Sigmoid colon (tissue), 7 donors: ENCODE results near the gene TAOK3. TPM values are rescaled to one million over a fixed set of nuclear protein-coding genes. Genes with fewer than 3 reads are reported as not detected.
A peak's percentile ranks its signal among the peaks of the same experiment; 100 is the strongest.
"Not testable (repeated sequence)": the region's sequence is repeated elsewhere in the genome, so short reads cannot be mapped to it uniquely, and the experiment has no call there.

Experiments used
- DNase-seq: peaks from one replicate; pipeline ENCODE4 v3.0.0-alpha.2; 2019
- H3K27ac ChIP-seq, 4 donors: fragments of 200-600 bp; sonication (generic); one replicate each; pipeline ENCODE4 v1.5.1; 2016 to 2019; ENCODE audit warnings: mild to moderate bottlenecking in 1 of 4
- H3K27me3 ChIP-seq, 3 donors: fragments of 200-600 bp; sonication (generic); one replicate each; pipeline ENCODE4 v1.5.1; 2019; ENCODE audit warnings: mild to moderate bottlenecking in 1 of 3
- H3K36me3 ChIP-seq, 4 donors: fragments of 200-600 bp; sonication (generic); one replicate each; pipeline ENCODE4 v1.5.1; 2016 to 2019
- H3K4me1 ChIP-seq, 4 donors: fragments of 200-600 bp; sonication (generic); one replicate each; pipeline ENCODE4 v1.5.1; 2017 to 2019
- H3K4me3 ChIP-seq, 4 donors: fragments of 200-600 bp; sonication (generic); one replicate each; pipeline ENCODE4 v1.5.1; 2017 to 2019; ENCODE audit warnings: mild to moderate bottlenecking in 2 of 4, moderate library complexity in 1 of 4
- H3K9me3 ChIP-seq, 4 donors: fragments of 200-600 bp in 3 of 4; sonication (generic) in 3 of 4; one replicate each; pipeline versions ENCODE4 v1.5.1 to v1.6.1; 2013 to 2019
- CTCF ChIP-seq, 4 experiments: fragments of 450-650 bp in 3 of 4; fragments of 200-600 bp in 1 of 4; IDR thresholded peaks; one replicate each; pipeline ENCODE4 v1.5.1; 2016 to 2019; ENCODE audit warnings: antibody characterized with exemption in 4 of 4, mild to moderate bottlenecking in 3 of 4, moderate library complexity in 2 of 4
- EP300 ChIP-seq, 4 donors: sonication (generic); formaldehyde crosslinking; IDR thresholded peaks; one replicate each; pipeline ENCODE4 v1.6.1; 2017; ENCODE audit warnings: antibody characterized with exemption in 4 of 4
- POLR2A ChIP-seq, 2 donors: fragments of 450-650 bp; IDR thresholded peaks; one replicate each; pipeline ENCODE4 v1.6.1; 2016; ENCODE audit warnings: antibody characterized with exemption in 2 of 2, mild to moderate bottlenecking in 2 of 2, moderate library complexity in 2 of 2
- POLR2AphosphoS5 ChIP-seq, 4 donors: sonication (generic); formaldehyde crosslinking; IDR thresholded peaks; one replicate each; pipeline ENCODE4 v1.6.1; 2017; ENCODE audit warnings: antibody characterized with exemption in 4 of 4
- WGBS, 2 donors: extraction: QIAGEN DNeasy Blood & Tissue Kit; methylation state at CpG; one replicate each; pipeline ENCODE4 v1.1.7; 2013; 5-methylcytosine and 5-hydroxymethylcytosine counted together
- intact Hi-C: fragments of 100-400 bp; cut with DNase I; formaldehyde crosslinking; loops from one replicate; pipeline ENCODE4 v1.15.1; 2023
- polyA plus RNA-seq, 3 donors: library from polyadenylated mRNA; stranded (reverse); fragments of 200-250 nt; gene quantifications; one replicate each; pipeline ENCODE4 v1.2.3, GENCODE V29; 2013
- total RNA-seq, 4 donors: library from RNA; depleted of rRNA; stranded (reverse); fragments of >200 nt; gene quantifications; one replicate each; pipeline ENCODE4 v1.1.0, GENCODE V29; 2016
- donor health status: healthy with polysubstance abuse.
- donor health status: Bipolar disorder and iron deficiency.
- donor health status: healthy.

The TAOK3 gene
- total and polyA plus RNA-seq, 7 donors: 18.9 to 66.2 (median 29.4) TPM

DNA sequence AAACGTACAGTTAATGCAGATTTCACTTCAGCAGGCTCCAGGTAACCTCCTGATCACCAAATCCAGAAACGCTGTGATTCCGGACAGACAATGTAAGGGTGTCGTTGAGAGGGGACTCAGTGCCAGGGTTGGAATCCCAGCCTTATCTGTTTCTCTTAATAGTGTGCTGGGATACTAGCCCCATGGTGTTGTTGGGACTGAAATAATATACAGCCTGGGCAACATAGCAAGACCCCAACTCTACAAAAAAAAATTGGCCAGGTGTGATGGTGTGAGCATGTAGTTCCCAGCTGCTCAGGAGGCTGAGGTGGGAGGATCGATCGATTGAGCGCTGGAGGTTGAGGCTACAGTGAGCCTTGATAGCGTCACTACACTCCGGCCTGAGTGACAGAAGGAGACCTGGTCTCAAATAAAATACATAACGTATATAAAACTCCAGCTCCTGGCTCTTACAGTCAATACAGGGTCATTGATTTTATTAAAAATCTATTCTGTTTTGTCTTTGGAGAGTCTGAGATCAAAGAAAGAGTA, 235.5 kb downstream of the TAOK3 start:
- intact Hi-C loops: loop anchor here (5.0 kb wide), 3 partner anchors 50 to 240 kb away; partner anchors contain the start of genes RFC5 and SUDS3
- 65 to 80% methylated on average over 10 of the region's 10 CpGs for WGBS, 2 donors

DNA sequence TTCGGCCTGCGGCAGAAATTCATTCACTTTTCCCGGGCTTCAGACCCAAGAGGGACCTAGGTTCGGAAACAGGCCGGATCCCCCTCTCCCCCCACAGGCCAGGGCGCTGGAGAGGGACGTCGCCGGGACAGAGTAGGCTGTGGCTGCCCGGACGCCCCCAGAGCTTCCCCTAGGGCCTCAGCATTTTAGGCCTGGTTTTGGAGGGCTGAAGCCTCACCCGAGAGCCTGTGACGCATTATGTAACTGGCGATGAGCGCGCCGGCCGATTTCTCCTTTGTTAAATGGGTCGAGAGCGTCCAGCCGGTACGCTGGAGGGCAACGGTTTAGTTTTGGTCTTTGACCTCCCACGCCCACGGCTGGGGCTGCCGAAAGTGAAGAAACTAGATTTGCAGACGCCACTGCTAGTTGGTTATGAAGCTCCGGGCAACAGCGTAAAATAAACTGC, 236.1 kb downstream of the TAOK3 start:
- H3K36me3 ChIP-seq: peaks cover 11 to 39% (median 19%) of the 10 kb centered on the region in 4 donors
- peak overlapping the region; percentile 88 to 98 (median 91) for H3K27ac ChIP-seq
- peak; percentile 75 for DNase-seq
- no peaks in the 10 kb centered on the region for H3K9me3 ChIP-seq
- TF ChIP-seq EP300 (IDR thresholded peaks at IDR 0.05) (no peak), POLR2AphosphoS5 (IDR thresholded peaks at IDR 0.05) (peak in 2 of 4 donors; percentile 2 to 50), CTCF (IDR thresholded peaks at IDR 0.05) (no peak), POLR2A (IDR thresholded peaks at IDR 0.05) (no peak)
- 1 to 2% methylated on average over 29 of the region's 29 CpGs for WGBS, 2 donors
- intact Hi-C loops: loop anchor here (5.0 kb wide), 3 partner anchors 51 to 241 kb away; partner anchors contain the start of genes RFC5 and SUDS3
- peaks cover 0 to 23% (median 20%) of the 10 kb centered on the region in 4 donors for H3K4me1 ChIP-seq
- peak overlapping the region; percentile 89 to 99 (median 93) for H3K4me3 ChIP-seq
- H3K27me3 ChIP-seq: no peaks in the 10 kb centered on the region

More for the DNA sequence above, 235.5 kb downstream of the TAOK3 start:
- Histone ChIP-seq H3K9me3 (no peaks in the 10 kb centered on the region), H3K4me1 (peaks cover 0 to 23% (median 20%) of the 10 kb centered on the region in 4 donors), H3K36me3 (peaks cover 11 to 45% (median 22%) of the 10 kb centered on the region in 4 donors), H3K4me3 (peak overlapping the region; percentile 89 to 99 (median 93)), H3K27me3 (no peaks in the 10 kb centered on the region), H3K27ac (peak overlapping the region; percentile 88 to 98 (median 91))
- no peak for DNase-seq
- TF ChIP-seq POLR2A (IDR thresholded peaks at IDR 0.05) (no peak), CTCF (IDR thresholded peaks at IDR 0.05) (no peak), POLR2AphosphoS5 (IDR thresholded peaks at IDR 0.05) (no peak), EP300 (IDR thresholded peaks at IDR 0.05) (no peak)

- no peaks in the 10 kb centered on the region for H3K9me3 ChIP-seq
- peak; percentile 73 to 78 for TF ChIP-seq POLR2A (IDR thresholded peaks at IDR 0.05)
- no peak for TF ChIP-seq EP300 (IDR thresholded peaks at IDR 0.05)
- TF ChIP-seq POLR2AphosphoS5 (IDR thresholded peaks at IDR 0.05): peak; percentile 94 to 97 (median 95)
- TF ChIP-seq CTCF (IDR thresholded peaks at IDR 0.05): no peak
- intact Hi-C loops: loop anchor here (5.0 kb wide), 3 partner anchors 51 to 241 kb away; partner anchors contain the start of genes RFC5 and SUDS3
- H3K27me3 ChIP-seq: no peaks in the 10 kb centered on the region
- H3K4me1 ChIP-seq: peaks cover 0 to 23% (median 20%) of the 10 kb centered on the region in 4 donors
- DNase-seq: peak; percentile 97
- peak within 1 kb of the TSS; percentile 88 to 98 (median 91) for H3K27ac ChIP-seq
- H3K4me3 ChIP-seq: peak within 1 kb of the TSS; percentile 89 to 99 (median 93)
- H3K36me3 ChIP-seq: peaks cover 11 to 33% (median 14%) of the 10 kb centered on the region in 4 donors
- WGBS, 2 donors: 0% methylated on average over 70 of the region's 70 CpGs
These were observed 236.7 kb downstream of the TAOK3 start, which contains the start of gene PEBP1 for GRCh38 chr12:118135788-118136558. Gene PEBP1, plus strand, starts transcription at chr12:118136124. Its CDS starts 86 bp downstream, at chr12:118136210.

DNA sequence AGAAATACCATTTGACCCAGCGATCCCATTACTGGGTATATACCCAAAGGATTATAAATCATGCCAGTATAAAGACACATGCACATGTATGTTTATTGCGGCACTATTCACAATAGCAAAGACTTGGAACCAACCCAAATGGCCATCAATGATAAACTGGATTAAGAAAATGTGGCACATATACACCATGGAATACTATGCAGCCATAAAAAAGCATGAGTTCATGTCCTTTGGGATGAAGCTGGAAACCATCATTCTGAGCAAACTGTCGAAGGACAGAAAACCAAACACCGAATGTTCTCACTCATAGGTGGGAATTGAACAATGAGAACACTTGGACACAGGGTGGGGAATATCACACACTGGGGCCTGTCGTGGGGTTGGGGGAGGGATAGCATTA, 243.3 kb downstream of the TAOK3 start:
- H3K4me3 ChIP-seq, H3K36me3 ChIP-seq, H3K9me3 ChIP-seq, H3K27me3 ChIP-seq, intact Hi-C loops, H3K4me1 ChIP-seq, H3K27ac ChIP-seq: not testable (repeated sequence)
- peak; percentile 2 for DNase-seq
- 96% methylated on average over 5 of the region's 5 CpGs for WGBS, 2 donors

DNA sequence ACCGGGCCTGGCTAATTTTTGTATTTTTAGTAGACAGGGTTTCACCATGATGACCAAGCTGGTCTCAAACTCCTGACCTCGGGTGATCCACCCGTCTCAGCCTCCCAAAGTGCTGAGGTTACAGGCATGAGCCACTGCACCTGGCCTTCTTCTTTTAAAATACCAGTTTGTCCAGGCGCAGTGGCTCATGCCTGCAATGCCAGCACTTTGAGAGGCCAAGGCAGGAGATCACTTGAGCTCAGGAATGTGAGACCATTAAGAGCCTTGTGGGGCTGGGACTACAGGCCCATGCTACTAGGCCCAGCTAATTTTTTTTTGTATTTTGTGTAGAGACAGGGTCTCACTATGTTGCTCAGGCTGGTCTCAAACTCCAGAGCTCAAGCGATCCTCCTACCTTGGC, 244.8 kb downstream of the TAOK3 start:
- WGBS, 2 donors: 88 to 97% methylated on average over 5 of the region's 5 CpGs

More for the DNA sequence above, 244.8 kb downstream of the TAOK3 start:
- Histone ChIP-seq H3K36me3 (no peaks in the 10 kb centered on the region), H3K4me3 (no peak overlapping the region), H3K27ac (no peak overlapping the region), H3K27me3 (no peaks in the 10 kb centered on the region), H3K9me3 (no peaks in the 10 kb centered on the region), H3K4me1 (no peaks in the 10 kb centered on the region)
- intact Hi-C loops: no loop called here
- peak; percentile 8 for DNase-seq
- TF ChIP-seq POLR2AphosphoS5 (IDR thresholded peaks at IDR 0.05) (no peak), EP300 (IDR thresholded peaks at IDR 0.05) (no peak), CTCF (IDR thresholded peaks at IDR 0.05) (no peak), POLR2A (IDR thresholded peaks at IDR 0.05) (no peak)
